Keratinocyte (primary cell): ENCODE measurements around the gene DENND6B. TPM values are rescaled to one million over a fixed set of nuclear protein-coding genes. Genes with fewer than 3 reads are reported as not detected.
"Not testable (repeated sequence)": the region's sequence is repeated elsewhere in the genome, so short reads cannot be mapped to it uniquely, and the experiment has no call there.

Experiments
- DNase-seq: peaks from one replicate; pipeline ENCODE4 v3.0.0-alpha.2; 2011; ENCODE audit warnings: low read depth, missing footprints, low spot score
- FAIRE-seq: peaks from 2 replicates; lab custom pipeline; 2011; peaks lifted over from hg19 to GRCh38; lab: Jason Lieb, UNC
- H2AFZ ChIP-seq: 2 replicates; pipeline ENCODE4 v1.6.0; 2012; ENCODE audit warnings: low read length, control low read depth, inconsistent platforms; ENCODE audit not compliant: control insufficient read depth
- H3K27ac ChIP-seq: 2 replicates; pipeline ENCODE4 v1.5.1; 2011; ENCODE audit warnings: low read length; ENCODE audit not compliant: control insufficient read depth, insufficient read depth
- H3K27me3 ChIP-seq: 3 replicates; pipeline ENCODE4 v1.6.0; 2011; ENCODE audit warnings: low read length; ENCODE audit not compliant: control insufficient read depth, insufficient read depth; ENCODE audit errors: extremely low read depth
- H3K36me3 ChIP-seq, 2 experiments: 2 replicates in 1 of 2; 3 replicates in 1 of 2; pipeline ENCODE4 v1.5.1; 2011; ENCODE audit warnings: low read length in 2 of 2, mild to moderate bottlenecking in 1 of 2; ENCODE audit not compliant: control insufficient read depth in 2 of 2, insufficient read depth in 2 of 2; ENCODE audit errors: extremely low read depth in 1 of 2
- H3K4me1 ChIP-seq: 3 replicates; pipeline ENCODE4 v1.5.1; 2011; ENCODE audit warnings: low read length; ENCODE audit not compliant: control insufficient read depth, insufficient read depth; ENCODE audit errors: extremely low read depth
- H3K4me2 ChIP-seq: 3 replicates; pipeline ENCODE4 v1.6.0; 2011; ENCODE audit warnings: low read depth, low read length; ENCODE audit not compliant: control insufficient read depth, insufficient read depth; ENCODE audit errors: extremely low read depth
- H3K4me3 ChIP-seq, 3 experiments: fragments of 200-600 bp in 1 of 3; sonication (generic) in 1 of 3; 2 replicates in 2 of 3; 3 replicates in 1 of 3; pipeline ENCODE4 v1.5.1; 2011 to 2016; ENCODE audit warnings: low read length in 3 of 3, mild to moderate bottlenecking in 3 of 3, control low read depth in 2 of 3, inconsistent platforms in 1 of 3, low read depth in 1 of 3, mixed read lengths in 1 of 3, mixed run types in 1 of 3, moderate library complexity in 1 of 3; ENCODE audit not compliant: control insufficient read depth in 2 of 3, insufficient read depth in 2 of 3; ENCODE audit errors: extremely low read depth in 1 of 3
- H3K79me2 ChIP-seq: 2 replicates; pipeline ENCODE4 v1.6.0; 2012; ENCODE audit warnings: low read length; ENCODE audit not compliant: control insufficient read depth, insufficient read depth
- H3K9ac ChIP-seq: 3 replicates; pipeline ENCODE4 v1.6.0; 2011; ENCODE audit warnings: low read length; ENCODE audit not compliant: control insufficient read depth, insufficient read depth; ENCODE audit errors: extremely low read depth
- H3K9me1 ChIP-seq: 3 replicates; pipeline ENCODE4 v1.6.0; 2011; ENCODE audit warnings: low read length; ENCODE audit not compliant: control insufficient read depth, insufficient read depth; ENCODE audit errors: extremely low read depth
- H3K9me3 ChIP-seq: 2 replicates; pipeline ENCODE4 v1.5.1; 2012; ENCODE audit warnings: low read depth, low read length; ENCODE audit not compliant: control insufficient read depth
- H4K20me1 ChIP-seq: 3 replicates; pipeline ENCODE4 v1.6.0; 2011; ENCODE audit warnings: low read length; ENCODE audit not compliant: control insufficient read depth, insufficient read depth; ENCODE audit errors: extremely low read depth
- EZH2 ChIP-seq: IDR thresholded peaks from one replicate; pipeline ENCODE4 v1.6.1; 2012; ENCODE audit warnings: inconsistent platforms, mild to moderate bottlenecking, low read length, moderate library complexity
- dilution Hi-C: fragments of 300-500 bp; cut with MboI; formaldehyde crosslinking; loops from one replicate; pipeline ENCODE4 v1.7.0; 2020; ENCODE audit warnings: low sequenced_read_pairs; ENCODE audit not compliant: extremely low pct_ligation_motif_present
- polyA plus RNA-seq, 5 experiments: library from polyadenylated mRNA; depleted of rRNA in 3 of 5; stranded (reverse) in 3 of 5; stranded (forward) in 1 of 5; unstranded in 1 of 5; fragments of >200 nt; gene quantifications; 1 replicate in 1 of 5; 2 replicates in 3 of 5; 3 replicates in 1 of 5; pipeline versions ENCODE4 v1.2.1 to v1.2.3, GENCODE V29; 2011 to 2012; ENCODE audit warnings: missing spikeins in 2 of 5, low read depth in 1 of 5, low replicate concordance in 1 of 5
- TF ChIP-seq, protein P1 (sequence below), 3 experiments: IDR thresholded peaks in 1 of 3; conservative IDR thresholded peaks in 1 of 3; optimal IDR thresholded peaks in 1 of 3; 2 replicates in 2 of 3; 3 replicates in 1 of 3; pipeline versions ENCODE3 to v1.5.1; 2011; ENCODE audit warnings: low read length in 3 of 3, mild to moderate bottlenecking in 3 of 3, moderate library complexity in 2 of 3, control low read depth in 1 of 3, inconsistent platforms in 1 of 3; ENCODE audit not compliant: insufficient read depth in 2 of 3; ENCODE audit errors: extremely low read depth in 1 of 3

The DENND6B gene
- polyA plus RNA-seq, 1 donor (not counting 4 experiments of a cell fraction or from before 2014, with no cell fraction given), result 0.94 TPM

DNA sequence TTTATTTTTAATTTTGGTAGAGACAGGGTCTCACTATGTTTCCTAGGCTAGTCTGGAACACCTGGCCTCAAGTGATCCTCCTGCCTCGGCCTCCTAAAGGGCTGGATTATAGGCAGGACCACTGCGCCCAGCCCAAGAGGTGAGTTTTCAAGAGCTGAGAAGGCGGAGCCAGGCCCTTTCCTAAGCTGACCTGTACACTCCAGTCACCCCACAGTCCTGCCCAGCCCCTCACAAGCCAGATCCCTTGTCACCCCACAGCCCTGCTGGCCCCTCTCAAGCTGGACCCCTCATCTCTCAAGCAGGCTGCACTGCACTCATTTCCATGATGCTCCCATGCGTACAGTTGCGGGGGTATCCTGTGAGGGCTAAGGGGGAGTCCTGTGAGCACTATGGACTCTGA, 2.9 kb downstream of the DENND6B start:
- H2AFZ ChIP-seq, result no peak overlapping the region
- H3K9me3 ChIP-seq, result no peaks in the 10 kb centered on the region
- H4K20me1 ChIP-seq, result no peaks in the 10 kb centered on the region
- H3K79me2 ChIP-seq, result no peaks in the 10 kb centered on the region
- no peak for DNase-seq
- H3K36me3 ChIP-seq, result no peaks in the 10 kb centered on the region
- dilution Hi-C loops, result no loop called here
- H3K9me1 ChIP-seq, result no peaks in the 10 kb centered on the region
- no peak overlapping the region for H3K4me3 ChIP-seq
- no peak for FAIRE-seq
- H3K4me2 ChIP-seq, result no peak overlapping the region
- no peak overlapping the region for H3K9ac ChIP-seq
- H3K27ac ChIP-seq, result no peak overlapping the region
- peaks cover 3% of the 10 kb centered on the region for H3K4me1 ChIP-seq
- peaks cover 5% of the 10 kb centered on the region for H3K27me3 ChIP-seq
- TF ChIP-seq, protein P1, sequence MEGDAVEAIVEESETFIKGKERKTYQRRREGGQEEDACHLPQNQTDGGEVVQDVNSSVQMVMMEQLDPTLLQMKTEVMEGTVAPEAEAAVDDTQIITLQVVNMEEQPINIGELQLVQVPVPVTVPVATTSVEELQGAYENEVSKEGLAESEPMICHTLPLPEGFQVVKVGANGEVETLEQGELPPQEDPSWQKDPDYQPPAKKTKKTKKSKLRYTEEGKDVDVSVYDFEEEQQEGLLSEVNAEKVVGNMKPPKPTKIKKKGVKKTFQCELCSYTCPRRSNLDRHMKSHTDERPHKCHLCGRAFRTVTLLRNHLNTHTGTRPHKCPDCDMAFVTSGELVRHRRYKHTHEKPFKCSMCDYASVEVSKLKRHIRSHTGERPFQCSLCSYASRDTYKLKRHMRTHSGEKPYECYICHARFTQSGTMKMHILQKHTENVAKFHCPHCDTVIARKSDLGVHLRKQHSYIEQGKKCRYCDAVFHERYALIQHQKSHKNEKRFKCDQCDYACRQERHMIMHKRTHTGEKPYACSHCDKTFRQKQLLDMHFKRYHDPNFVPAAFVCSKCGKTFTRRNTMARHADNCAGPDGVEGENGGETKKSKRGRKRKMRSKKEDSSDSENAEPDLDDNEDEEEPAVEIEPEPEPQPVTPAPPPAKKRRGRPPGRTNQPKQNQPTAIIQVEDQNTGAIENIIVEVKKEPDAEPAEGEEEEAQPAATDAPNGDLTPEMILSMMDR (optimal IDR thresholded peaks at IDR 0.05 in 1 of 3, IDR thresholded peaks at IDR 0.05 in 1 of 3, conservative IDR thresholded peaks at IDR 0.05 in 1 of 3; ENCODE audit: extremely low read depth in 1 of 3, insufficient read depth in 2 of 3, low read length in 3 of 3), result no peak
- TF ChIP-seq EZH2, result no peak

DNA sequence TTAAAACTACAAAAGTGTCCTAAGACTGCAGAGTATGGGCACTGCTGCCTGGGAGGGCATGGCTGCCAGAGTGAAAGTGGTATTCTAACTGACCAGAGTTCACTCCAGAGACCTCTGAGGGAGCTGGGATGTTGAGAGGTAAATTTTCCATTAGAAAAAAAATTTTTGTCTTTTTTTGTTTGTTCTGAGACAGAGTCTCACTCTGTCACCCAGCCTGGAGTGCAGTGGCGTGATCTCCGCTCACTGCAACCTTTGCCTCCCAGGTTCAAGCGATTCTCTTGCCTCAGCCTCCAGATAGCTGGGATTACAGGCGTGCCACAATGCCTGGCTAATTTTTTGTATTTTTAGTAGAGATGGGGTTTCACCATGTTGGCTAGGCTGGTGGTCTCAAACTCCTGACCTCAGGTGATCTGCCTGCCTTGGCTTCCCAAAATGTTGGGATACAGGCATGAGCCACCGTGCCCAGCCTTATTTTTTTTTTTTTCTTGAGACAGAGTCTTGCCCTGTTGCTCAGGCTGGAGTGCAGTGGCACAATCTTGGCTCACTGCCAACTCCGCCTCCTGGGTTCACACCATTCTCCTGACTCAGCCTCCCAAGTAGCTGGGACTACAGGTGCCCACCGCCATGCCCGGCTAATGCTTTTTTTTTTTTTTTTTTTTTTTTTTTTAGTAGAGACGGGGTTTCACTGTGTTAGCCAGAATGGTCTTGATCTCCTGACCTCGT, 4.3 kb downstream of the DENND6B start:
- H3K9ac ChIP-seq, H3K4me1 ChIP-seq, H3K79me2 ChIP-seq, H3K9me3 ChIP-seq, FAIRE-seq, H3K27ac ChIP-seq, H3K36me3 ChIP-seq, H4K20me1 ChIP-seq, DNase-seq, dilution Hi-C loops, H3K4me3 ChIP-seq, H2AFZ ChIP-seq, H3K4me2 ChIP-seq, H3K9me1 ChIP-seq: not testable (repeated sequence)
- H3K27me3 ChIP-seq, result peaks cover 11% of the 10 kb centered on the region
